HL-60 (cell line): ENCODE data around the gene UTS2B.
"Not testable (repeated sequence)": the region's sequence is repeated elsewhere in the genome, so short reads cannot be mapped to it uniquely, and the experiment has no call there.

ENCODE experiments used
- DNase-seq, 2 experiments: peaks; one replicate each; pipeline ENCODE4 v3.0.0-alpha.2; 2010 to 2020; ENCODE audit warnings: low read depth in 1 of 2, low spot score in 1 of 2
- H3K27ac ChIP-seq: fragments of 250-450 bp; sonication (Bioruptor Pico); replicated peaks from 2 replicates; pipeline ENCODE4 v1.5.1; 2020; ENCODE audit warnings: mild to moderate bottlenecking, moderate library complexity
- H3K27me3 ChIP-seq: fragments of 250-450 bp; sonication (Bioruptor Pico); 2 replicates; pipeline ENCODE4 v1.5.1; 2021; ENCODE audit warnings: mild to moderate bottlenecking, moderate library complexity; ENCODE audit not compliant: insufficient read depth, poor library complexity, severe bottlenecking
- H3K4me3 ChIP-seq: replicated peaks from 2 replicates; pipeline ENCODE4 v1.5.1; 2011; ENCODE audit warnings: mild to moderate bottlenecking, control low read depth, low read length; ENCODE audit not compliant: insufficient read depth
- GABPA ChIP-seq: IDR thresholded peaks from 2 replicates; pipeline ENCODE4 v1.6.1; 2012; ENCODE audit warnings: low read depth
- POLR2AphosphoS5 ChIP-seq: IDR thresholded peaks from 2 replicates; pipeline ENCODE4 v1.6.1; 2012; ENCODE audit warnings: low read depth
- SPI1 ChIP-seq: IDR thresholded peaks from 2 replicates; pipeline ENCODE4 v1.6.1; 2012; ENCODE audit warnings: low read depth, mild to moderate bottlenecking, borderline replicate concordance
- TF ChIP-seq, protein P1 (sequence below): IDR thresholded peaks from one replicate; pipeline ENCODE4 v1.5.1; 2011; ENCODE audit warnings: low read length, control low read depth, inconsistent platforms; ENCODE audit not compliant: insufficient read depth
- TF ChIP-seq, protein P2 (sequence below): IDR thresholded peaks from 2 replicates; pipeline ENCODE4 v1.6.1; 2012; ENCODE audit warnings: low read depth; ENCODE audit not compliant: insufficient replicate concordance

UTS2B gene

DNA sequence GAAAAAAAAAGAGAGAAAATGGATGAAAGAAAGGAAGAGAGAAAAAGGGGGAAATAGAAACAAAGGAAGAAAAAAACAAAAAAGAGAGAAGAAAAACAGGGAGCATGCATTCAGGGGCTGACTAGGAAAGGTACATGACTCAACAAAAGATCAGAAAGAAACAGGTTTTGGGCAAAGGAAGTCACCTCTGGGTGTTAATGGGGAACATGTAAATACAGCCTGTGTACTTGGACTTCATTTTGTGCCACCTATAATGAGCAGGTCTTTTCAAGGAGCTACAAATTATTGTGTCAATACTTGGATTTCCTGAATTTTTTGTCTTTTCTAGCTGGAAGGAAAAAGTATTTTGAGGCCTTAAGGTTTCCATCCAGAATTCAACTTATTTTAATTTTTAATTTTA is 54.6 kb downstream of the UTS2B start:
- no peak overlapping the region for H3K27ac ChIP-seq
- TF ChIP-seq, protein P1, sequence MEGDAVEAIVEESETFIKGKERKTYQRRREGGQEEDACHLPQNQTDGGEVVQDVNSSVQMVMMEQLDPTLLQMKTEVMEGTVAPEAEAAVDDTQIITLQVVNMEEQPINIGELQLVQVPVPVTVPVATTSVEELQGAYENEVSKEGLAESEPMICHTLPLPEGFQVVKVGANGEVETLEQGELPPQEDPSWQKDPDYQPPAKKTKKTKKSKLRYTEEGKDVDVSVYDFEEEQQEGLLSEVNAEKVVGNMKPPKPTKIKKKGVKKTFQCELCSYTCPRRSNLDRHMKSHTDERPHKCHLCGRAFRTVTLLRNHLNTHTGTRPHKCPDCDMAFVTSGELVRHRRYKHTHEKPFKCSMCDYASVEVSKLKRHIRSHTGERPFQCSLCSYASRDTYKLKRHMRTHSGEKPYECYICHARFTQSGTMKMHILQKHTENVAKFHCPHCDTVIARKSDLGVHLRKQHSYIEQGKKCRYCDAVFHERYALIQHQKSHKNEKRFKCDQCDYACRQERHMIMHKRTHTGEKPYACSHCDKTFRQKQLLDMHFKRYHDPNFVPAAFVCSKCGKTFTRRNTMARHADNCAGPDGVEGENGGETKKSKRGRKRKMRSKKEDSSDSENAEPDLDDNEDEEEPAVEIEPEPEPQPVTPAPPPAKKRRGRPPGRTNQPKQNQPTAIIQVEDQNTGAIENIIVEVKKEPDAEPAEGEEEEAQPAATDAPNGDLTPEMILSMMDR = no peak
- TF ChIP-seq POLR2AphosphoS5 = no peak
- TF ChIP-seq, protein P2, sequence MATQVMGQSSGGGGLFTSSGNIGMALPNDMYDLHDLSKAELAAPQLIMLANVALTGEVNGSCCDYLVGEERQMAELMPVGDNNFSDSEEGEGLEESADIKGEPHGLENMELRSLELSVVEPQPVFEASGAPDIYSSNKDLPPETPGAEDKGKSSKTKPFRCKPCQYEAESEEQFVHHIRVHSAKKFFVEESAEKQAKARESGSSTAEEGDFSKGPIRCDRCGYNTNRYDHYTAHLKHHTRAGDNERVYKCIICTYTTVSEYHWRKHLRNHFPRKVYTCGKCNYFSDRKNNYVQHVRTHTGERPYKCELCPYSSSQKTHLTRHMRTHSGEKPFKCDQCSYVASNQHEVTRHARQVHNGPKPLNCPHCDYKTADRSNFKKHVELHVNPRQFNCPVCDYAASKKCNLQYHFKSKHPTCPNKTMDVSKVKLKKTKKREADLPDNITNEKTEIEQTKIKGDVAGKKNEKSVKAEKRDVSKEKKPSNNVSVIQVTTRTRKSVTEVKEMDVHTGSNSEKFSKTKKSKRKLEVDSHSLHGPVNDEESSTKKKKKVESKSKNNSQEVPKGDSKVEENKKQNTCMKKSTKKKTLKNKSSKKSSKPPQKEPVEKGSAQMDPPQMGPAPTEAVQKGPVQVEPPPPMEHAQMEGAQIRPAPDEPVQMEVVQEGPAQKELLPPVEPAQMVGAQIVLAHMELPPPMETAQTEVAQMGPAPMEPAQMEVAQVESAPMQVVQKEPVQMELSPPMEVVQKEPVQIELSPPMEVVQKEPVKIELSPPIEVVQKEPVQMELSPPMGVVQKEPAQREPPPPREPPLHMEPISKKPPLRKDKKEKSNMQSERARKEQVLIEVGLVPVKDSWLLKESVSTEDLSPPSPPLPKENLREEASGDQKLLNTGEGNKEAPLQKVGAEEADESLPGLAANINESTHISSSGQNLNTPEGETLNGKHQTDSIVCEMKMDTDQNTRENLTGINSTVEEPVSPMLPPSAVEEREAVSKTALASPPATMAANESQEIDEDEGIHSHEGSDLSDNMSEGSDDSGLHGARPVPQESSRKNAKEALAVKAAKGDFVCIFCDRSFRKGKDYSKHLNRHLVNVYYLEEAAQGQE = no peak
- TF ChIP-seq SPI1 = no peak
- no peak for TF ChIP-seq GABPA
- H3K4me3 ChIP-seq = no peak overlapping the region
- no peaks in the 10 kb centered on the region for H3K27me3 ChIP-seq
- no peak for DNase-seq

DNA sequence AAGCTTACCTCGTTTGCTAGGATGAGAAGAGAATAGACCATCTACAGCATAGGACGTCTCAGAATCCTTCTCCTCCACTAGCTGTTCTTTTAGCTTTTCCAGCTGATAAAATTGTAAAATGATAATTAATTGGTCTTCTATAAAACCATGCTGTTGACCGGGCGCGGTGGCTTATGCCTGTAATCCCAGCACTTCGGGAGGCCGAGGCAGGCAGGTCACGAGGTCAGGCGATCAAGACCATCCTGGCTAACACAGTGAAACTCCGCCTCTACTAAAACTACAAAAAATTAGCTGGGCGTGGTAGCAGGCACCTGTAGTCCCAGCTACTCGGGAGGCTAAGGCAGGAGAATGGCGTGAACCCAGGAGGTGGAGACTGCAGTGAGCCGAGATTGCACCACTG is 55.1 kb downstream of the UTS2B start:
- not testable (repeated sequence) for H3K27ac ChIP-seq, H3K4me3 ChIP-seq, DNase-seq, H3K27me3 ChIP-seq

DNA sequence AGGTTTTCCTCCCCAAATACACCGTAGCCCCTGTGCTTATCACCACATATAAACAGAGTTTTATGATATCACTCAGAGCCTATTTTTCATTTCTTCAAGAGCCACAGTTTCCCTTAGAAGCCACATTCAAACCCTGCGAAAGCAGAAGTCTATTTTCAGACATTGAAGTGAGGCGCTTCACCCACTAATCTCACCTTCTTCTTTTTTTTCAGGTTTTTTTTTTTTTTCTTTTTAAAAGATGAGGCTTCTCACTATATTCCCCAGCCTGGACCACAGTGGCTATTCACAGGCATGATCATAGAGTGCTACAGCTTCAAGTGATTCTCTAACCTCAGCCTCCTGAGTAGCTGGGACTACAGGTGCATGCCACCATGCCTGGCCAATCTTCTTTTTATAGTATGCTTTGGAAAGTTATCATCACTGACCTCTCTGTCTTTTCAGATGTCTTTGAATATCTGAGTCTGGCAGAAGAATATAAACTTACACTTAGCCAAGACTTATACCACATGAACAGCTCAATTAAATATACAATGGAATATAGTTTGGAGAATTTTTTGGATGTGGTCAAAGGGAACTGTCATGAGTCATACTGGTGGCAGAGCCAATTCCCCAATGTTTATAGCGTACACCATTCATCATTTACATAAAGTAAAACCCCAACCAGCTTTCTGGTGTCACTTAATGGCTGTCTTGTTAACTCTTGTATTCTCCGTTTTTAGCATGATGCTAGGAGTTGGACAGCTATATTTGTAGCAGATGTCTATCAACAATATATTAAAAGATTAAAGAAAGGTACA is 60.8 kb downstream of the UTS2B start:
- H3K27me3 ChIP-seq = no peaks in the 10 kb centered on the region
- TF ChIP-seq, protein P1 = no peak
- TF ChIP-seq SPI1 (no peak), GABPA (no peak), POLR2AphosphoS5 (no peak)
- TF ChIP-seq, protein P2 = no peak
- H3K27ac ChIP-seq = no peak overlapping the region
- no peak for DNase-seq
- H3K4me3 ChIP-seq = no peak overlapping the region

DNA sequence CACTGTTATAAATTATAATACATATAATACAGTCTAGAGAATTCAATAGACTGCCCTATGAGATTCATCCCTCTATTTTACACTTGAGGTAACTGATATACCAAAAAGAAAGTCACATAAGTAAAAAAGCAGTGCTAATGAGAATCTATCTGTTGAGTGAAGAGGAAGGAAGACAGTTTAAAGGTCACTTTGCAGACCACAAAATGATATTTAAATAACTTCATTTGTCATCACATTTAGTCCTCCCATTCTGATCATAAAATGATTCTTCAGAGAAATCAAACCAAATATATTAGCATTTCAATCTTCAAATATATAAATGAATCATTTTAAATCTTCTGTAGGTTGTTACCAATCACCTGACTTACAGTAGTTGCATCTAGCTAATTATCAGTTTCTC is 61.6 kb downstream of the UTS2B start:
- Histone ChIP-seq H3K4me3 (no peak overlapping the region), H3K27ac (no peak overlapping the region), H3K27me3 (no peaks in the 10 kb centered on the region)
- no peak for DNase-seq
- no peak for TF ChIP-seq GABPA
- TF ChIP-seq POLR2AphosphoS5 = no peak
- no peak for TF ChIP-seq SPI1
- TF ChIP-seq, protein P1 = no peak
- TF ChIP-seq, protein P2 = no peak
